ENCODE data around the gene MTSS2. TPM values are rescaled to one million over a fixed set of nuclear protein-coding genes. Genes with fewer than 3 reads are reported as not detected.
A peak's percentile ranks its signal among the peaks of the same experiment; 100 is the strongest.

Gene MTSS2
- polyA plus RNA-seq, 1 of the 3 experiments (the other 2 are of a cell fraction), result 54.1 TPM

GRCh38 chr16:70681382-70682238 lies 4.2 kb downstream of the MTSS2 start:
- H3K4me2 ChIP-seq, result 0 out of 2 replicates have a peak overlapping the region, but pooled peaks have one; percentile 28

More at GRCh38 chr16:70681382-70682238, 4.2 kb downstream of the MTSS2 start:
- POLR2A ChIA-PET, result no interaction called here
- H3K27me3 ChIP-seq (ENCODE audit: insufficient read depth), result no peaks in the 10 kb centered on the region
- peaks cover 12 to 43% of the 10 kb centered on the region in 2 experiments for H3K36me3 ChIP-seq (replicated peaks in 1 of 2; ENCODE audit: control insufficient read depth in 1 of 2, insufficient read depth in 2 of 2, low read length in 1 of 2)
- CTCF ChIA-PET, result interaction anchor here (1.2 to 14.3 kb wide), 9 partner anchors 7 to 97 kb away, joined by 3 to 181 read pairs (median 4); no protein-coding TSS in a partner anchor
- H3F3A ChIP-seq (replicated peaks; ENCODE audit: insufficient read depth), result no peaks in the 10 kb centered on the region
- DNase-seq, result peak; percentile 51
- peaks cover 55% of the 10 kb centered on the region for H3K79me2 ChIP-seq (ENCODE audit: insufficient read depth)
- H3K9ac ChIP-seq, result no peak overlapping the region
- no peaks in the 10 kb centered on the region for H3K9me2 ChIP-seq
- H3K4me1 ChIP-seq (ENCODE audit: control insufficient read depth in 1 of 2, insufficient read depth in 2 of 2, low read depth in 1 of 2, low read length in 1 of 2), result peaks cover 2 to 44% of the 10 kb centered on the region in 2 experiments; a peak in 3 of 4 replicates
- H2AFZ ChIP-seq (ENCODE audit: low read depth), result no peak overlapping the region
- no peaks in the 10 kb centered on the region for H3K9me3 ChIP-seq
- peak overlapping the region in 1 of 2 experiments; percentile 55; a peak in 1 of 4 replicates for H3K27ac ChIP-seq (ENCODE audit: low read depth in 2 of 2, low read length in 1 of 2)
- TF ChIP-seq USF2 (IDR thresholded peaks at IDR 0.05; ENCODE audit: borderline replicate concordance, low read depth, low read length) (no peak), USF1 (IDR thresholded peaks at IDR 0.05; ENCODE audit: borderline replicate concordance, low read depth) (no peak), FOXM1 (IDR thresholded peaks at IDR 0.05; ENCODE audit: low read depth) (no peak), RFX5 (IDR thresholded peaks at IDR 0.05; ENCODE audit: low read length) (no peak), SMC3 (IDR thresholded peaks at IDR 0.05; ENCODE audit: low read depth, low read length) (no peak), IRF3 (IDR thresholded peaks at IDR 0.05; ENCODE audit: low read depth, low read length) (no peak), TCF12 (IDR thresholded peaks at IDR 0.05) (no peak), MAX (IDR thresholded peaks at IDR 0.05; ENCODE audit: low read depth) (no peak), RCOR1 (IDR thresholded peaks at IDR 0.05; ENCODE audit: low read length) (no peak), ELF1 (IDR thresholded peaks at IDR 0.05) (no peak)
- WGBS (ENCODE audit: low lambda C conversion rate), result 92% methylated on average over 4 of the region's 13 CpGs
- H3K4me3 ChIP-seq (ENCODE audit: low read depth in 2 of 2, low read length in 1 of 2), result no peak overlapping the region
- peaks cover 51% of the 10 kb centered on the region for H4K20me1 ChIP-seq (ENCODE audit: insufficient read depth)
